ENCODE data around the gene SLC2A4.
"Not testable (repeated sequence)": the region's sequence is repeated elsewhere in the genome, so short reads cannot be mapped to it uniquely, and the experiment has no call there.

The SLC2A4 gene

DNA sequence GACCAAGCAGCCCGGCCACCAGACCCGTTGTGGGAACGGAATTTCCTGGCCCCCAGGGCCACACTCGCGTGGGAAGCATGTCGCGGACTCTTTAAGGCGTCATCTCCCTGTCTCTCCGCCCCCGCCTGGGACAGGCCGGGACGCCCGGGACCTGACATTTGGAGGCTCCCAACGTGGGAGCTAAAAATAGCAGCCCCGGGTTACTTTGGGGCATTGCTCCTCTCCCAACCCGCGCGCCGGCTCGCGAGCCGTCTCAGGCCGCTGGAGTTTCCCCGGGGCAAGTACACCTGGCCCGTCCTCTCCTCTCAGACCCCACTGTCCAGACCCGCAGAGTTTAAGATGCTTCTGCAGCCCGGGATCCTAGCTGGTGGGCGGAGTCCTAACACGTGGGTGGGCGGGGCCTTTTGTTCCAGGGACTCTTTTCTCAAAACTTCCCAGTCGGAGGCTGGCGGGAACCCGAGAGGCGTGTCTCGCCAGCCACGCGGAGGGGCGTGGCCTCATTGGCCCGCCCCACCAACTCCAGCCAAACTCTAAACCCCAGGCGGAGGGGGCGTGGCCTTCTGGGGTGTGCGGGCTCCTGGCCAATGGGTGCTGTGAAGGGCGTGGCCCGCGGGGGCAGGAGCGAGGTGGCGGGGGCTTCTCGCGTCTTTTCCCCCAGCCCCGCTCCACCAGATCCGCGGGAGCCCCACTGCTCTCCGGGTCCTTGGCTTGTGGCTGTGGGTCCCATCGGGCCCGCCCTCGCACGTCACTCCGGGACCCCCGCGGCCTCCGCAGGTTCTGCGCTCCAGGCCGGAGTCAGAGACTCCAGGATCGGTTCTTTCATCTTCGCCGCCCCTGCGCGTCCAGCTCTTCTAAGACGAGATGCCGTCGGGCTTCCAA is at the start of gene SLC2A4:
TSS of gene SLC2A4 (plus strand) at position 645 of the 879 bp plus-strand sequence. CDS start at position 862, 217 bp downstream.
- DNase-seq (ENCODE audit: low spot score), result peak; percentile 94

DNA sequence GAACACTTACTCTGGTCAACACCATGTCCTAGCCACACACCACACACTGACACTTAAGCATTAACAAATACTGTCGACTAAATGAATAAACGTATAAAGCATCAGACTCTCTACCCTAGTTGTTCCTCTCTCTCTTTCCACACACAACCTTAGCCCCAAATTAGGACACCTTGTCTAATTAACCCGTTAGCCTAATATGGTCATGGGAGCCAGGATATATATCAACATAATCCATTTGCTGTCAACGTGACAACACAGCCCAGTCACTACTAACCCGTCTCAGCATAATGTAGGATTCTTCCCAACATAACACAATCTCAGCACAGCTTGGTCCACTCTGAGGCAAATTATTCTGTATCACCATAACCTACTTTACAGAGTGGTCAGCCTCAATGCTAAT is 49.4 kb upstream of the SLC2A4 start:
- DNase-seq (ENCODE audit: low spot score), result no peak

DNA sequence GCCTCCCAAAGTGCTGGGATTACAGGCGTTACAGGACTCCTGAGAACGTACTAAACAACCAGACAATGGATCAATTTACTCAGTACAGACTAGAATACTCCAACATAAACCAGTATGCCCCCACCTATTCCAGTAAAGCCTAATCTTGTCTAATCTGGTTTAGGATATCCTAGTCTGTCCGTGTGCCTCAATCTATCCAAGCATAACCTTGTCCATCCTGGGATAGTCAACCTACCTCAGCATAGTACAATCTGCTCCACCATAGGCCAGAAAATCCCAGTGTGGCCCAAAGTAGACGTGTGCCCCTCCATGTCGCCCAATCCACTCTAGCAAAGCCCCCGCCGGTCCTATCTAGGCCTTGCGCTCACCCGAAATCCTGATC is 47.8 kb upstream of the SLC2A4 start:
- no peak for DNase-seq (ENCODE audit: low spot score)

DNA sequence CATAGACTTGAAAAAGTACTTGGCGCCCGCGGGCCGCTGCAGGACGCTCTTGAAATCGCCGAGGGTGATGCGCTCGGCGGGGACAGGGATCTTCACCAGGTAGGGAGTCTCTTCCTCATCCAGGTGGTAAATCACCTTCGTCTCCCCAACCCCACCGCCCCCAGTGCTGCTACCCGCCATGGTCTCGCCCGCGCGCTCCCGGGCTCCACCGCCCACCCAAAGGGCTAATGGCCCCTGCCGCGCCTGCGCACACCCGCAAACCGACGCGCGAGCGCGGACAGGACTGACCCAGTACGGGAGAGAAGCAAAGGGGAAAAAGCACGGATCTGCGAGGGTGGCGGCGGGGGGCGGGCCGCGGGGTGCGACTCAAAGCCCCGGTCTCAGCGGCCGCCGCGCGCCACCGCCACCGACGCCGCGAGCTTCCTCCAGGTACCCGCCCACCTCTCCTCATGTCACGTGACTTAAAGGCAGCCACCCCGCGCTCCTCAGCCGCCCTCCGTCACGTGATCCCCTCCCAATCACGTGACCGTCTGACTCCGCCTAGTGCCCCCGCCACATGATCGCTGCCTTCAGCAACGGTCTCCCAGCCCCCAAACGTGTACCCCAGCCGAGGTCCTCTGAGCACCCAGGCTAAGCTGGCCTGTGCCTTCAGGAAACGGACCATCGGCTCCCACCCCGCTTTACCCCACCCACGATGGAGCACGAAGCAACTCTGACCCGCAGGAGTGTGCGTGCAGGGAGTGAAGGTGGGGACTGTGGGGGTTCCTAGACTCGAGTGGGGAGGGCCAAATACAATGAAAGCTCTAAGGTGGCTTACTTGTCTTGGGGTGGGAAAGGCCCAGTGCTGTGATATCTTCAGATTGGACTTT is 47.2 kb upstream of the SLC2A4 start, which contains the start of gene DVL2:
TSS of gene DVL2 (minus strand) at position 435 of the 869 bp plus-strand sequence. CDS start at position 180, 255 bp downstream.
- peak; percentile 86 for DNase-seq (ENCODE audit: low spot score)

DNA sequence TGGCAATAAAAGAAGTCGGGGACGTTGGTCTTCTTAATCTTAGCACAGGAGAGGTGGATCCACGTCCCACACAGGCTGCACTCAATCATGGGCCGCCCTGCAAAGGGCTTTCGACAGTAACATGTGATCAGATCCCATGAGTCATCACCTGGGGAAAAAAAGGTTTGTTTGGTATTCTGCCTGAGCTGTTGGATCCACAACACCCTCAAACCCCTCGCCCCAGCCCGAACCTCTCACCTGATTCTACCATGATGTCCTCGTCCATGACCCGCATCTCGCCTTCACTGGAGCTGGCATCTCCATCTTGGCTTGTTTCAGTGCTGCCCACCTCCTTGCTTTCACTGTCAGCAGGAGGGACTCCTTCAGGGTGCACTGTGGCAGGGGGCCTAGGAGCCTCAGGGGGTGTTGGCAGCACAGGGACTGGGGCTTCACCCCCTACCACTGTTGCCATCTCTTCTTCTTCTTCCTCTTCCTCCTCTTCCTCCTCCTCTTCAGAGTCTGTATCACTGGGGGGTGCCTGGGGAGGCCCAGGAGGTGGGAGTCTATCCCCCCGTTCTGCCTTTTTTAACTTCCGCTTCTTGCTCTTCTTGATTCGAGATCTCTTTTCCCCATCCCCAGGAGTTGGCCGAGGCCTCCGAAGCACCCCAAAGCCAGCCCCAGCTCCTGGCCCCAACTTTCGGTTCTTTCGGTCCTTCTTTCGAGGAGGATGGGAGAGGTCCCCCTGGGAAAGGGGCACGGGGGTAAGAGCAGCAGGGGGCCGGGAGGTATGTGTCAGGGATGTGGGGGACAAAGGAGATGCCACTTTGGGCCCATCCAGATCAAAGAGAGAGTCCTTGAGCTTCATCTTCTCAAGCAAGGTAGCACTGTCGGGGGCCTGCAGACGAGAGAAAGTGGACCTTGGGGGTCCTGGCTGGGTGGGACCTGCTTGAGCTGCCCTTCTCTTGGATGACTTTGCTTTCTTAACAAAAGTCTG is 45.5 kb upstream of the SLC2A4 start:
- no peak for DNase-seq (ENCODE audit: low spot score)

DNA sequence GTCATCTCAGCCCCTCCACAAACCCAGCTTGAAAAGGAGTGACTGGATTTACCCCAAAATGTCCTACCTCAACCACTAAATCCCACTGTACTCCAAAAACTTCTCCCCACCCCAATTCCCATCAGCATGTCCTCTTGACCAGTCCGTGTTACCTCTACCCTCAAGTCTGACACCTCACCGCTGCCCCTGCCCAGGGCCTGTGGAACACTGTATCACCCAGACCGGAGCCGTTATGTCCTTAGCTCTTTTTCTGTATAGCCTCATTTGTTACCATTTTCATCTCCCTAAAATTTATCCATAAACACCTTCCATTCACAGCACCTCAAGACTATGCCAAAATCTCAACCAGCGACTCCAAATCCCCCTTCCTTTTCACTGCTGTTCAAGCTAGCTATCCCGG is 44.7 kb upstream of the SLC2A4 start:
- no peak for DNase-seq (ENCODE audit: low spot score)

DNA sequence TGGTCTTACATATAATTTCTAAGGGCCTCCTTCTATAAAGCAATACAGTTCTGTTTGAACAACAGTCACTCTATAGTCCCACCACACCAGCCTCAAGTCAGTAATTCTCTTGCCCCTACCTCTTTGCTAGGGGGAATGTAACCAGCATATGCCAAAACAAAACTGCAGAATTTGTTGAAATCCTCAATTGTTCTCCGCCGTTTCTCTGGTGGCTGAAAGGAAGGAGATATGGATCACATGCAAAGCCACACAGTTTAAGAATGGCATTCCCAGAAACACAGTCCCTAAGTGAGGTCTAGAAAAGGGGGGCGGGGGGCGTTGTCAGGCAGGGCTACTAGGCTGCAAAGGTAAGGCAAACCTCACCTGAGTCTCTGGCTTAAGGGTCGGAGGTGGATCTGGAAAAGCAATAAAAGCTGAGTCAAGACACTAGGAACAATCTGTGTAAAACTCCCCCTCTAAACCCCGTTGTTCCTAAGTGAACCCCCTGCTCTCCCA is 44.2 kb upstream of the SLC2A4 start:
- DNase-seq (ENCODE audit: low spot score), result no peak

DNA sequence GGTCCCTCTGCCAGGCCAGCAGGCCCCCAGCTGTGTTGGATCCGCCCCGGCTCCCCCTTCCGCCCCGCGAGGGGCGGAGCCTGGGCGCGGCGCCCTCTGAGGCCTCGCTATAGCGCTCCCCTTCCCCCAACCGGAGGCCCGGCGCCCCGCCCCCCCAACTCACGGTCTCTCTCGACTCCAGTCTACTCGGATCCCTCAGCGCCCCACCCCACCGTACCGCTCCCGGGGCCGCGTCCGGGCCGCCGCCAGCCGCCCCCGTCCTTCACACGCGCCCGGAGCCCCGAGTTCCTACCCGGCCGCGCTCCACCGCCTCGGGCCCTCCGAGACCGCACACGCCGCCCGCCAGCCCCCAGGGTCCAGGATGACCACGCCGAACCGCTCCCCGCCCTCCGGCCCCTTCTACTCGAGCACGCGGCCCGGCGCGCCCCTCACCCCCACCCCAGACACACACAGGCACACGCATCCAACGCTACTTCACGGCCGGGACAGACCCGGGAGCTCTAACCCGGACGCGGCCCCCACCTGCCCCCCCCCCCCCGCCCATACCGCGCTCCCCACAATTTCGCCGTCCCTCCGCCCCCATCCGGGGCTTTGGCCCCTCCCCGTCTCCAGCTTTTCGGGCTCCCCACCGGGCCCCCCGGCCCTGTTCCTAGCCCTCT is 43.6 kb upstream of the SLC2A4 start:
- peak; percentile 65 for DNase-seq (ENCODE audit: low spot score)

DNA sequence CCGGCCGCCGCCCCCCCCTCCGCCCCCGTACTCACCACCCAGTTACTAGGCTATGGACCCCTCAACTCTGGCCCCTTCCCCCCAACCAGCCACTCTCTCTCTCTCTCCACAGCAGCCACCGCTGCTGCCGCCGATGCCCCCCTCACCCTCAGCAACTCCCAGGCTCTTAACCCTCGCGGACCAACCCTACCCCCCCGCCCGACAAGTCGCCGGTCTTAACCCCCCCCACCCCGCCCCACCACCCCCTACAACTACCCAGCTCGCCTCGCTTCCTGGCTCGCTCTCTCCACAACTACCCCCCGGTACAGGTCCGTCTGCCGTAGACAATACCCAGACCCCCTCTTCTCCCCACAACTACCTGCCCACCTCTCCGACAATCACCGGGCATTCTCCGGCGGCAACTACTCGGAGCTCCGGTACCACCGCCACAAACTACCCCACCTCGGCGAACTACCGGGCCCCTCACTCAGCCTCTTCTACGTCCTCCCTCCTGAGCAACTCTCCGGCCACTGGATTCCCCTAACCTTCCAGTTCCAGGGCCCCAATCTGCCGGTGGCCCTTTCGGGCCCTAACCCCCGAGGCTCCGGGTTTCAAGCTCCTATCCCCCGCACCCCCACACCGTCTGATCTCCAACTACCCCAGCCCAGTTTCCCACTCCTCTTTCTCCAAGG is 43.0 kb upstream of the SLC2A4 start:
- no peak for DNase-seq (ENCODE audit: low spot score)

DNA sequence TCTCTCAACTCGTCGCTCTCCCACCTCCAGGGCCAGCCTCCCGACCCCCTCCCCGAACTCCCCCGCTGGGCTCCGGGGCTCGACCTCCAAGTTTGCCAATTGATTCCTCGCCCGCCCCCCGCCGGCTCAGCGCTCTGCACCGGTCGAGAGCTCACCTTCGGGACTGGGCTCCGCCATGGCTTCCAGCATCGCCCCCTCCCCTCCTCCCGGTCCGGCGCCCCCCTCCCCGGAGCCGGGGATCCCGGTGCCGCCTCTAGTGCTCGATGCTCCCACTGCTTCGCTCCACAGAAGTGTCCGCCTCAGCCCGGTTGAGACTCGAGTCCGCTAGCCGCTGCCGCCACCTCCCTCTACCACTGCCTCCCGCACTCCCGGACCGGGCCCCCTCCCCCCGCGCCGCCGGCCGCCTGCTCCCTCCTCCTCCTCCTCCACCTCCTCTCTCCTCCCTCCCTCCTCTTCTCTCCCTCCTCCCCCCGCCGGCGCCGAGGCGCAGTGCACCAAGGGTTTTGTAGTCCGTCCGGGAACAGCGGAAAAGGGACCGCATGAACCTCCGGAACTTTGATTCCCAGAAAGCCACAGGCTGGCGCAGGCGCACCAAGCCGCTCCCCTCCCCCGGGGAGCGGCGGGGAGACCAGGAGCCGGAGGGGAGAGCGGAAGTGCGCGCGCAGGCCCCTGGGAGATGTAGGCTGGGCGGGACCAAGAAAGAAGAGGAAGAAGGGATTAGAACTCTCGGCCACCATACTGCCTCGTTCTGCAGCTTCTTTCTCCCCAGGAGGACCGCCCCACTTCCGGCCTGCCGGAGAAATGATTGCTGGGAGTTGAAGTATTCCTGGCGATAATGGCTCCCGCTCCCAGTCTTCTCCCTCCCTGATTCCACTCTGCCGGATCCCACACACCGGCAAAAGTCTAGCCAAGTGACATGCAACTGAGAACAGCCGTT is 42.2 kb upstream of the SLC2A4 start, which contains the start of gene PHF23:
TSS of gene PHF23 (minus strand) at position 367 of the 937 bp plus-strand sequence. CDS start at position 189, 178 bp downstream.
- peak; percentile 88 for DNase-seq (ENCODE audit: low spot score)

DNA sequence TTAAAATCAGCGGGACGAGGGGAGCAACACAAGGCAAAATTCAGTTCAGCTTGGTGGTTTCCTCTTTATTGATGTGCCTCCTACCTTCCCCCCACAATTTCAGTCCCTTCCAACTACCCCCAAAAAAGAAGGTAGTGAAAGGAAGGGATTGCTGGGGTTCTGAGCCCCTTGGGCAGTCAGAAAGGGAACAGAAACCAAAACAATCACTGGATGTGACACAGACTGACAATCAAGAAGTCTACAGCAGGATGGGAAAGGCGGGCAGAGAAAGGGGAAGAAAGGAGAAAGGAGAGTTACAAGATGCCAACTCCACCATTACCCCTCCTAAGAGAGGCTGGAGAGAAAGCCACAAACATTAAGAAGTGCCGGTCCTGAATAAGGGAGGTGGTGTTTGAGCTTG is 41.1 kb upstream of the SLC2A4 start:
- no peak for DNase-seq (ENCODE audit: low spot score)

DNA sequence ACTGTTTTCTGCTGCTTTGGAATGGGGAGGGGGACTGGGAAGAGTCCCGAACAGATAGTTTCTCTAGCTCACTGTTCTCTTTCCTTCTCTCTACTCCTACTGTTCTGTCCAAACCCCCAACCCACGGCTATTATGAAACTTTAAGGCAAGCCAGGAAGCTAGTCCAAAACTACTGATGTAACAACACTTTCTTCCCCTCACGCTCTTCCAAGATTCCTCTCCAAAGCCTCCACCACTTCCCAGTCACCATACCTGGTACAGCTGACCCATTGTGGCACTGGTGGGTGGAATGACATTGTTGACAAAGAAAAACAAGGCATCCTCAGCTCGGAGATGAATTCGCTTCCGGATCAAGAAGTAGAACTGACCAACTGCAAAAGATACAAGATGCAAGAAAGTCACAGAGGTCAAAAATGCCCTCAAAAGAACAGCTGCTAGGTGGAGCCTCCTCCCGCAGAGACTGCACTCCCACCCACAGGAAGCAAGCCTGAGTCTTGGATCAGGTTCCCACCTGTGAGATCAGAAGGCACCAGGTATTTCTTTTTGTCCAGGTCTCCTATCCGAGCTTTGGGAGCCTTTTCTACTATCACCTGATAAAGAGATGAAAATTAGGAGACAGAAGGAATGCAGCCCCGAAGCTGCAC is 40.3 kb upstream of the SLC2A4 start:
- no peak for DNase-seq (ENCODE audit: low spot score)

DNA sequence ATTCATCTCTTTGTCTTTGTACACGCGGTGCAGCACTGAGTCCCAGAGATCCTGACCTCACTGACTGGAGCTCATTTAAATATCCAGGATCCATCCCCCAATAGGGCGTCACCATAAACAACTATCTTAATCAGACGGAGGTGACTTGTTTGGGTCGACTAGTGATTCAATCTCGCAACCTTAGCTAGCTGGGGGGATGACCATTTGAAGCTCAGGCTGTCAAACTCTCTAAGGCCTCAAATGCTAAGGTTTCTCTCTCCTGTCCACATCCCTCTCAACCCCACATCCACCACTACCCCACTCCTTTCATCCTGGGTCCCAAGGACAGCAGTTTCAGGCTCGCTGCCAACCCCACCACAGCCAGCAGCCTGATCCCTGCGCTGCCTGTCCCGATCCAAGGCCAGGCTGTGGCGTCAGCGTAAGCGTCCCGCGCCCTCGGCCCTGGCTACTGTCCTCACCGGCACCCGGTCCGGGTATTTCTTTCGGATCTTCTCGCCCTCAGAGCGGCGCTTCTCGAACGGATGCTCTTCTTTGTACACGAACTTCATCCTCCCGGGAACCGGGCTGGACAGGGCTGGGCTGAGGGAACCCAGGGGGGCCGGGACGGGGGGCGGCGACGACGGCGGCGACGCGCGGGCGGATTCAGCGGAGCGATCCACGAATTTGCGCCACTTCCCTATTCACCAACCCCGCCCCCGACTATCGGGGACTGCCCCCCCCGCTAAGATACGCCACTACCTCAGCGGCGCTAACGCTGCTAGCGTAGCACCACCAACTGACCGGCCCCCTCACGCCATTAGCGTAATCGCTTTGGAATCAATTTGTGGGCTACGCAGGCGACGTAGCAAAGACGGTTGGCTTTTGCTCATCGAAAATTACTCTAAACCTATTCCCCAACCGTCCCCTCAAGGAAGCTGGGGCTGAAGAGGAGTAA is 39.5 kb upstream of the SLC2A4 start, which contains the start of gene GABARAP:
TSS of gene GABARAP (minus strand) at position 667 of the 934 bp plus-strand sequence. CDS start at position 548, 119 bp downstream.
- DNase-seq (ENCODE audit: low spot score), result peak; percentile 69

DNA sequence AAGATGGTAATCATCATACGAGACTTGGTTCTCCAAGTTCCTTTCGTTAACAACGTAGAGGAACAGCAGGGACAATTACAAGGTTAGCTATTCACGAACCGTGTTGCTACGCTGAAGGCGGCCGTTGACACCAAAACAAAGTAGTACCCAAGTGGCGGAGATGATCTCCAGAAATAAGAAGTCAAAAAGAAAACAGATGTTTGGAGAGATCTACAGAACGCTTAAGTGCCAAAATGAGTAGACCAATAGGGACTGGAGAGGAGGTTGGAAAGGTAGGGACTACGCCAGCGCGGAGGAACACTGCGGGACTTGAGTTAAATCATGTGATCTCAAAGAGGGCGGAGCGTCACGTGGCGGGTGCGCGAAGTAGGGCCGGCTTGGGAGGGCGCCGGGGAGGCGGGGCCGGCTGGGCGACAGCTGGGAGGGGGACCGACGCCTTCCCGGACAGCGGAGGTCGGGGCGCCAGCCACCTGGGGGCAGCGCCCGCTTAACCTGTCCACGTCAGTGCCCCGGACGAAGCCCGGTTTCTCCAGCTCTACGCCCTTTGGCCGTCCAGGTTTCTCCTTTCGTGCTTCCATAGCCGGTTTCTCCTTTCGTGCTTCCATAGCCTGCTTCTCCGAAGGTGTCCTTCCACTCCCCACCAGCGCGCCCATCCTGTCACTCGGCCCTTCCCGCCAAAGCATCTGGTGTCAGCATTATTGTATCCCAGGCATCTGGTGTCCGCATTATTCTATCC is 38.6 kb upstream of the SLC2A4 start:
- DNase-seq (ENCODE audit: low spot score), result peak; percentile 86

DNA sequence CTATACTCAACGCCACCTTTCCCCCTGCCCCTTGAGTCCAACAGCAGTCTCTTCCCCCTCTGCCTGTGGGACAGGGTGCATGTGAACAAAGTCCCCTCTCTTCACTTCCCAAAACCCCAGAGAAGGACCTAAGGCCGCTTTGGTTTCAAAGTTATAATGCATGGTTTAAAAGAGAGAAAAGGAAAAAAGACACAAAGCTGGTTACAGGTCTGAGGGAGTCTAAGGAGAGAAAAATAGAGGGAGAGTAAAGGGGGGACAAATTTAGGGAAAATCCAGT is 38.1 kb upstream of the SLC2A4 start:
- DNase-seq (ENCODE audit: low spot score), result no peak

DNA sequence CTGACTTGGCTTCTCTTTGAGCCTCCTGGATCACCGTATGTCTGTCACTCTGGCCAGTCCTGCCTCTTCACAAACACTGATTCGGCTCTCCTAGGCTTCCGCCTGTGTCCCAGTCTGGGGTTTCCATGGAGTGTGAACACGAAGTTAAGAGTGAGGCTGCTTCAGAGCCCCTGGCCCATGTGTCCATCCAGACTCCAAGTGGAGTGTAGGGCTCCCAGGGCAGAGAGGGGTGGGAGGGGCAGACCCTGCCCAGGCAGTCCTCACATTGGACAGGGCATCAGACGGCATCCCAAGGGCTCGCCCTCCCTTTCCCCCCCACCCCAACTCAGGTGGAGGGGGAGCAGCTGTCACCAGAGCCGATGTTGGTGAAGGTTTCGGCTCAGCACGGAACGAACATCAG is 37.7 kb upstream of the SLC2A4 start:
- not testable (repeated sequence) for DNase-seq (ENCODE audit: low spot score)

DNA sequence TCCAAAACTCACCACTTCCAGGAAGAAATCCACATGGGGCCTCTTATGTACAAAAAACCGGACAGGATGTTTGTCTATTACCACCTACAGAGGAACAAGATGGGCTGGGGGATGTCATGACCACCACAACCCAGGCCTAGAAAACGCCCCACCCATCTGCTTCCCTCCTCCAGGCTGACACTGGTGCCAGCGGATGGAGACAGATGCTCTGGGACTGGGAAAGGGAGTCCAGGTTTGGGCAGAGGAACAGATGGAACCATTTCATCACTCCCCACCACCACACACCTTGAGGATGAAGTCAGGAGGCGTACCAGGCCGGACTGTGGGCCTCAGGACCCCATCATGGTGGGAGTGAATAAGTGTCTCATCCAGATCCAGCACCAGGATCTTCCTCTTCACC is 34.7 kb upstream of the SLC2A4 start:
- DNase-seq (ENCODE audit: low spot score), result no peak
